K562 (cell line): Measurements from ENCODE around the gene DGCR8. TPM values are rescaled to one million over a fixed set of nuclear protein-coding genes. Genes with fewer than 3 reads are reported as not detected.
A peak's percentile ranks its signal among the peaks of the same experiment; 100 is the strongest.

ENCODE experiments used
- CHD4 ChIP-seq: fragments of 200-600 bp; sonication (generic); IDR thresholded peaks from 3 replicates; pipeline ENCODE4 v1.6.1; 2012; ENCODE audit warnings: low read depth, mild to moderate bottlenecking, mixed read lengths, low read length, inconsistent platforms; ENCODE audit not compliant: insufficient read depth, insufficient replicate concordance, poor library complexity, severe bottlenecking
- CSDE1 ChIP-seq, 2 experiments: fragments of 450-650 bp; IDR thresholded peaks; 2 replicates each; pipeline ENCODE4 v1.6.1; 2016; ENCODE audit warnings: mild to moderate bottlenecking in 1 of 2
- ELF4 ChIP-seq: fragments of 450-650 bp; formaldehyde crosslinking; IDR thresholded peaks from 2 replicates; pipeline ENCODE4 v1.4.0; 2022; ENCODE audit warnings: missing genetic modification characterization
- FOXA3 ChIP-seq, 2 experiments: fragments of 450-650 bp in 1 of 2; sonication (generic) in 1 of 2; formaldehyde crosslinking; IDR thresholded peaks in 1 of 2; conservative IDR thresholded peaks in 1 of 2; 2 replicates each; pipeline versions ENCODE4 v1.4.0 to v1.8.0; 2020 to 2022; ENCODE audit warnings: mild to moderate bottlenecking in 2 of 2, missing genetic modification reagents in 1 of 2
- FOXO4 ChIP-seq: fragments of 450-650 bp; formaldehyde crosslinking; IDR thresholded peaks from 2 replicates; pipeline ENCODE4 v1.4.0; 2020; ENCODE audit warnings: mild to moderate bottlenecking, moderate library complexity
- HNRNPUL1 ChIP-seq: fragments of 200-400 bp; formaldehyde crosslinking; IDR thresholded peaks from 2 replicates; pipeline ENCODE4 v1.6.1; 2017; ENCODE audit warnings: low read length
- ID3 ChIP-seq, 2 experiments: fragments of 250-450 bp in 1 of 2; fragments of 450-650 bp in 1 of 2; sonication (Bioruptor Pico) in 1 of 2; IDR thresholded peaks; 2 replicates each; pipeline versions ENCODE4 v1.6.1 to v1.8.0; 2016 to 2021; ENCODE audit warnings: mild to moderate bottlenecking in 2 of 2, moderate library complexity in 2 of 2, missing compliant biosample characterization in 1 of 2, missing genetic modification characterization in 1 of 2
- KLF1 ChIP-seq: fragments of 450-650 bp; IDR thresholded peaks from 2 replicates; pipeline ENCODE4 v1.6.1; 2016; ENCODE audit warnings: missing genetic modification characterization, missing compliant biosample characterization
- MXD1 ChIP-seq: fragments of 250-450 bp; sonication (Bioruptor Pico); IDR thresholded peaks from 2 replicates; pipeline ENCODE4 v1.8.0; 2021; ENCODE audit warnings: borderline replicate concordance, mild to moderate bottlenecking, moderate library complexity; ENCODE audit not compliant: poor library complexity, severe bottlenecking
- NCOA6 ChIP-seq: fragments of 450-650 bp; IDR thresholded peaks from 2 replicates; pipeline ENCODE4 v1.6.1; 2017; ENCODE audit warnings: mild to moderate bottlenecking
- PHF20 ChIP-seq: fragments of 450-650 bp; IDR thresholded peaks from 2 replicates; pipeline ENCODE4 v1.6.1; 2018; ENCODE audit not compliant: partially characterized antibody
- RAD21 ChIP-seq, 2 experiments: fragments of 250-450 bp in 1 of 2; fragments of 450-650 bp in 1 of 2; sonication (Bioruptor Pico) in 1 of 2; formaldehyde crosslinking in 1 of 2; IDR thresholded peaks in 1 of 2; conservative IDR thresholded peaks in 1 of 2; 2 replicates each; pipeline versions ENCODE4 v1.4.0 to v1.8.0; 2020 to 2022; ENCODE audit warnings: mild to moderate bottlenecking in 2 of 2, moderate library complexity in 1 of 2
- SREBF2 ChIP-seq: sonication (generic); formaldehyde crosslinking; IDR thresholded peaks from 2 replicates; pipeline ENCODE4 v1.4.0; 2020; ENCODE audit warnings: mild to moderate bottlenecking, missing genetic modification reagents
- SUPT5H ChIP-seq: fragments of 450-650 bp; IDR thresholded peaks from 2 replicates; pipeline ENCODE4 v1.6.1; 2016
- TOE1 ChIP-seq, 2 experiments: fragments of 450-650 bp in 1 of 2; sonication (generic) in 1 of 2; formaldehyde crosslinking in 1 of 2; IDR thresholded peaks; 2 replicates each; pipeline versions ENCODE4 v1.7.1 to v1.8.0; 2016 to 2022; ENCODE audit warnings: borderline replicate concordance in 2 of 2, mild to moderate bottlenecking in 2 of 2, antibody characterized with exemption in 1 of 2, inconsistent platforms in 1 of 2, low read depth in 1 of 2, missing genetic modification reagents in 1 of 2, moderate library complexity in 1 of 2
- XRCC3 ChIP-seq: fragments of 450-650 bp; IDR thresholded peaks from 2 replicates; pipeline ENCODE4 v1.6.1; 2017; ENCODE audit warnings: mild to moderate bottlenecking, moderate library complexity
- ZBTB26 ChIP-seq: fragments of 450-650 bp; formaldehyde crosslinking; IDR thresholded peaks from 2 replicates; pipeline ENCODE4 v1.4.0; 2022; ENCODE audit warnings: missing genetic modification characterization
- ZFP91 ChIP-seq: sonication (generic); formaldehyde crosslinking; IDR thresholded peaks from 2 replicates; pipeline ENCODE4 v1.8.0; 2022; ENCODE audit warnings: mild to moderate bottlenecking, missing genetic modification reagents
- ZKSCAN8 ChIP-seq: fragments of 200-800 bp; sonication (Bioruptor generic); IDR thresholded peaks from 2 replicates; pipeline ENCODE4 v1.6.1; 2016; ENCODE audit warnings: missing genetic modification characterization, missing compliant biosample characterization
- ZNF121 ChIP-seq: sonication (generic); formaldehyde crosslinking; conservative IDR thresholded peaks from 2 replicates; pipeline ENCODE4 v1.8.0; 2022; ENCODE audit warnings: missing genetic modification reagents
- ZNF668 ChIP-seq: fragments of 250-450 bp; sonication (Bioruptor Pico); IDR thresholded peaks from 2 replicates; pipeline ENCODE4 v1.8.0; 2022; ENCODE audit warnings: mild to moderate bottlenecking, inconsistent platforms
- polyA plus RNA-seq, 8 experiments: library from polyadenylated mRNA; depleted of rRNA in 4 of 8; stranded (reverse) in 5 of 8; unstranded in 3 of 8; fragments of >200 nt; fragmentation: Nextera tagmentation in 2 of 8; fragmentation: Illumina TruSeq in 1 of 8; extraction: Ambion mirVana in 2 of 8; extraction: Trizol in 1 of 8; gene quantifications; 2 replicates each; pipeline versions ENCODE4 v1.2.1 to v1.2.3, GENCODE V29; 2011 to 2014; ENCODE audit warnings: inconsistent platforms in 1 of 8, missing spikeins in 1 of 8
- total RNA-seq, 7 experiments: library from RNA; depleted of rRNA in 6 of 7; stranded (reverse); fragments of >200 nt in 6 of 7; fragmentation: Illumina TruSeq in 2 of 7; extraction: Trizol in 2 of 7; gene quantifications; 2 replicates each; pipeline versions ENCODE4 v1.2.1 to v1.2.3, GENCODE V29; 2011 to 2021; ENCODE audit warnings: low replicate concordance in 1 of 7

DGCR8 gene
- total and polyA plus RNA-seq, 9 of the 15 experiments (the other 6 are each of a cell fraction or from before 2014, with no cell fraction given), result 5.9 to 144 (median 80.1) TPM

- TF ChIP-seq RAD21 (CRISPR knock-in tag; conservative IDR thresholded peaks at IDR 0.05 in 1 of 2, IDR thresholded peaks at IDR 0.05 in 1 of 2) (peak; percentile 30 to 34; a peak in 2 of 4 replicates), ZNF121 (CRISPR knock-in tag) (no peak), FOXA3 (CRISPR knock-in tag; conservative IDR thresholded peaks at IDR 0.05 in 1 of 2, IDR thresholded peaks at IDR 0.05 in 1 of 2) (no peak), PHF20 (no peak), ID3 (CRISPR knock-in tag; IDR thresholded peaks at IDR 0.05) (peak; percentile 40; the same call in 1 of the 2 replicates), ID3 (tag; IDR thresholded peaks at IDR 0.05) (no peak), KLF1 (peak; percentile 86), HNRNPUL1 (no peak), ZKSCAN8 (CRISPR knock-in tag) (no peak), XRCC3 (no peak), ELF4 (CRISPR knock-in tag) (peak; percentile 94), SUPT5H (no peak), ZFP91 (no peak), TOE1 (IDR thresholded peaks at IDR 0.05; ENCODE audit: borderline replicate concordance) (no peak), TOE1 (CRISPR knock-in tag; IDR thresholded peaks at IDR 0.05; ENCODE audit: borderline replicate concordance, low read depth) (no peak), ZNF668 (CRISPR knock-in tag) (peak; percentile 87), SREBF2 (CRISPR knock-in tag) (no peak), MXD1 (CRISPR knock-in tag) (peak; percentile 85), CSDE1 (IDR thresholded peaks at IDR 0.05) (no peak), NCOA6 (no peak), FOXO4 (CRISPR knock-in tag) (0 out of 2 replicates have a peak, but pooled peaks have one; percentile 77), ZBTB26 (CRISPR knock-in tag) (no peak), CHD4 (peak; percentile 57)
Observed at GRCh38 chr22:20079745-20080444, at the start of gene DGCR8 (continued).
